ENCODE results near the gene GOSR1.

DNA sequence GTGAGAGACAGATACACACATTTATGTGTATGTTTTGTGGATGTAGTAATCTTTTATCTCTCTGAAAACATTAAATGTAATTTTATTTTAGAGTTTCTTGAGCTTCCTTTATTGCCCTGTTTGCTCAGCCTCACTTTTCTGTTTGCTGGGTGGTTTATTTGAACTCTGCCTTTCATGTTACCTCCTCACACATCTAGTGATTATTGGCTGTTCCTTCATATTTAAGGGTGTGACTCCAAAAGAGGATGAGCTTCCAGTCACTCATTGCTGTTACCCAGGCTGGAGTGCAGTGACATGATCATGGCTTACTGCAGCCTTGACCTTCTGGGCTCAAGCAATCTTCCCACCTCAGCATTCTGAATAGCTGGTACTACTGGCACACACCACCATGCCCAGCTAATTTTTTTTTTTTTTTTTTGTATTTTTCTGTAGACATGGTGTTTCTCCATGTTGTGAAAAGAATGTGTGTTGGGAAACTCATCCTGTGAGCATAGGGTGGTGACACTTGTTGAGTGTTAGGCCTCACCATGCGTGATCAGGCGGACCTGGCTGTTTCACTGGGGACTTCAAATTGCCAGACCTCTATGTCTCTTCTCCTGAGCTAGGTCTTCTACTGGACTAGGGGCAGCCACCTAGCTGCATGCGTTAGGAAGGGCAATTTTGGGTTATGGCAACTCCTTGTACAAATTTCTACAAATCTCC lies 37.8 kb downstream of the GOSR1 start:
- TF ChIP-seq YY1 (IDR thresholded peaks at IDR 0.05; ENCODE audit: insufficient read depth, insufficient read length) (no peak), ZNF274 (IDR thresholded peaks at IDR 0.05; ENCODE audit: low read depth, low read length) (no peak), SUZ12 (IDR thresholded peaks at IDR 0.05; ENCODE audit: extremely low read depth, insufficient read depth, insufficient read length) (no peak)

Data from NT2/D1 (cell line).